ENCODE results near the gene FAM32A.

DNA sequence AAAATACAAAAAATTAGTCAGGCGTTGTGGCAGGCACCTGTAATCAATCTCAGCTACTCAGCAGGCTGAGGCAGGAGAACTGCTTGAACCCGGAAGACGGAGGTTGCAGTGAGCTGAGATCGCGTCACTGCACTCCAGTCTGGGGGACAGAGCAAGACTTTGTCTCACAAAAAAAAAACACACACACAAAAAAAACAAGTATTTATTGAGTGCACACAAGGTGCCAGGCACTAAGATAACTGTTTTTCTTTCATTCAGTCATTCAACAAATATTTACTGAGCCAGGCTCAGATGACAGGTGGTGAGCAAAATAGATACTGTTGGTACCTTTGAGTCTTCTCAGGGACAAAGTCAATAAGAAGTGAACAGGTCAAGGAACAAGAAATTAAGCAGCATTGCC, 18.2 kb upstream of the FAM32A start:
- TF ChIP-seq EZH2 (IDR thresholded peaks at IDR 0.05; ENCODE audit: low read depth, low read length, severe bottlenecking) (no peak), EP300 (IDR thresholded peaks at IDR 0.05; ENCODE audit: borderline replicate concordance in 1 of 2, low read depth in 2 of 2, low read length in 2 of 2) (no peak), CHD2 (IDR thresholded peaks at IDR 0.05; ENCODE audit: low read length) (no peak), POLR2A (IDR thresholded peaks at IDR 0.05; ENCODE audit: control extremely low read depth in 1 of 2, low read depth in 2 of 2, low read length in 2 of 2) (no peak), SRF (IDR thresholded peaks at IDR 0.05; ENCODE audit: low read depth, low read length) (no peak), POLR2AphosphoS5 (IDR thresholded peaks at IDR 0.05; ENCODE audit: low read depth, low read length) (no peak), YY1 (IDR thresholded peaks at IDR 0.05; ENCODE audit: low read depth, low read length) (no peak), NRF1 (IDR thresholded peaks at IDR 0.05; ENCODE audit: low read depth, low read length) (no peak), CBX8 (IDR thresholded peaks at IDR 0.05; ENCODE audit: borderline replicate concordance, low read depth, low read length) (no peak), BRCA1 (IDR thresholded peaks at IDR 0.05; ENCODE audit: low read depth, low read length) (no peak)
- TF ChIP-seq, protein P1, sequence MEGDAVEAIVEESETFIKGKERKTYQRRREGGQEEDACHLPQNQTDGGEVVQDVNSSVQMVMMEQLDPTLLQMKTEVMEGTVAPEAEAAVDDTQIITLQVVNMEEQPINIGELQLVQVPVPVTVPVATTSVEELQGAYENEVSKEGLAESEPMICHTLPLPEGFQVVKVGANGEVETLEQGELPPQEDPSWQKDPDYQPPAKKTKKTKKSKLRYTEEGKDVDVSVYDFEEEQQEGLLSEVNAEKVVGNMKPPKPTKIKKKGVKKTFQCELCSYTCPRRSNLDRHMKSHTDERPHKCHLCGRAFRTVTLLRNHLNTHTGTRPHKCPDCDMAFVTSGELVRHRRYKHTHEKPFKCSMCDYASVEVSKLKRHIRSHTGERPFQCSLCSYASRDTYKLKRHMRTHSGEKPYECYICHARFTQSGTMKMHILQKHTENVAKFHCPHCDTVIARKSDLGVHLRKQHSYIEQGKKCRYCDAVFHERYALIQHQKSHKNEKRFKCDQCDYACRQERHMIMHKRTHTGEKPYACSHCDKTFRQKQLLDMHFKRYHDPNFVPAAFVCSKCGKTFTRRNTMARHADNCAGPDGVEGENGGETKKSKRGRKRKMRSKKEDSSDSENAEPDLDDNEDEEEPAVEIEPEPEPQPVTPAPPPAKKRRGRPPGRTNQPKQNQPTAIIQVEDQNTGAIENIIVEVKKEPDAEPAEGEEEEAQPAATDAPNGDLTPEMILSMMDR (IDR thresholded peaks at IDR 0.05; ENCODE audit: control extremely low read depth in 1 of 3, insufficient read depth in 1 of 3, low read depth in 1 of 3, low read length in 3 of 3), result no peak
- TF ChIP-seq, protein P2, sequence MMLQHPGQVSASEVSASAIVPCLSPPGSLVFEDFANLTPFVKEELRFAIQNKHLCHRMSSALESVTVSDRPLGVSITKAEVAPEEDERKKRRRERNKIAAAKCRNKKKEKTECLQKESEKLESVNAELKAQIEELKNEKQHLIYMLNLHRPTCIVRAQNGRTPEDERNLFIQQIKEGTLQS (IDR thresholded peaks at IDR 0.05; ENCODE audit: insufficient read depth, low read depth, low read length), result no peak
- TF ChIP-seq, protein P3, sequence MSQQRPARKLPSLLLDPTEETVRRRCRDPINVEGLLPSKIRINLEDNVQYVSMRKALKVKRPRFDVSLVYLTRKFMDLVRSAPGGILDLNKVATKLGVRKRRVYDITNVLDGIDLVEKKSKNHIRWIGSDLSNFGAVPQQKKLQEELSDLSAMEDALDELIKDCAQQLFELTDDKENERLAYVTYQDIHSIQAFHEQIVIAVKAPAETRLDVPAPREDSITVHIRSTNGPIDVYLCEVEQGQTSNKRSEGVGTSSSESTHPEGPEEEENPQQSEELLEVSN (IDR thresholded peaks at IDR 0.05), result no peak

Data from H1 (cell line).